C4-2B (cell line): ENCODE measurements around the gene HNRNPK.

Experiments used
- H3K27ac ChIP-seq: fragments of 450-650 bp; 2 replicates; pipeline ENCODE4 v1.5.1; 2017
- ZFX ChIP-seq: fragments of 450-650 bp; IDR thresholded peaks from 2 replicates; pipeline ENCODE4 v1.6.1; 2017
- TF ChIP-seq, protein P1 (sequence below): fragments of 450-650 bp; conservative IDR thresholded peaks from 2 replicates; pipeline ENCODE4 v1.5.1; 2017; ENCODE audit warnings: mild to moderate bottlenecking

Gene HNRNPK

GRCh38 chr9:83977196-83977595, 2.8 kb downstream of the HNRNPK start:
- no peak overlapping the region for H3K27ac ChIP-seq
- TF ChIP-seq, protein P1, sequence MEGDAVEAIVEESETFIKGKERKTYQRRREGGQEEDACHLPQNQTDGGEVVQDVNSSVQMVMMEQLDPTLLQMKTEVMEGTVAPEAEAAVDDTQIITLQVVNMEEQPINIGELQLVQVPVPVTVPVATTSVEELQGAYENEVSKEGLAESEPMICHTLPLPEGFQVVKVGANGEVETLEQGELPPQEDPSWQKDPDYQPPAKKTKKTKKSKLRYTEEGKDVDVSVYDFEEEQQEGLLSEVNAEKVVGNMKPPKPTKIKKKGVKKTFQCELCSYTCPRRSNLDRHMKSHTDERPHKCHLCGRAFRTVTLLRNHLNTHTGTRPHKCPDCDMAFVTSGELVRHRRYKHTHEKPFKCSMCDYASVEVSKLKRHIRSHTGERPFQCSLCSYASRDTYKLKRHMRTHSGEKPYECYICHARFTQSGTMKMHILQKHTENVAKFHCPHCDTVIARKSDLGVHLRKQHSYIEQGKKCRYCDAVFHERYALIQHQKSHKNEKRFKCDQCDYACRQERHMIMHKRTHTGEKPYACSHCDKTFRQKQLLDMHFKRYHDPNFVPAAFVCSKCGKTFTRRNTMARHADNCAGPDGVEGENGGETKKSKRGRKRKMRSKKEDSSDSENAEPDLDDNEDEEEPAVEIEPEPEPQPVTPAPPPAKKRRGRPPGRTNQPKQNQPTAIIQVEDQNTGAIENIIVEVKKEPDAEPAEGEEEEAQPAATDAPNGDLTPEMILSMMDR, result no peak; the same call in 1 of the 2 replicates
- no peak for TF ChIP-seq ZFX

DNA sequence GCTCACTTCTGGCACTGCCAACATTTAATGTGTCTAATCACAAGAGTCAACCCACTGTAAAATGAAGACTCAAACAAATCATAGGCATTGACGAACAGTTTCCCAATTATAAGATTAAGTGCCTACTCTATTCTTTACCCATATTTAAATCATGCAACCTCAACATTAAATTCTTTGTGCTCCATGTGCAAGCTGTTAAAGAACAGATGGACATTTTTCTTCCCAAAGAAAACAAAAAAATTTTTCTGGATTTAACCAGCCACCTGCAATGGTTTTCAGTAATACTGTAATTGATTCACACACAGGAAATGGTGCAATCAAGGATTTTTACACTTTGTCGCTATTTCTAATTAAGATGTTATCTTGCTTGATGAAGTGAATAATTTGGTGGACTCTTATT, 3.6 kb downstream of the HNRNPK start:
- no peak overlapping the region for H3K27ac ChIP-seq
- TF ChIP-seq, protein P1, result no peak
- no peak for TF ChIP-seq ZFX

- TF ChIP-seq, protein P1, result no peak
- no peak for TF ChIP-seq ZFX
Observed at GRCh38 chr9:83975300-83975699, 4.7 kb downstream of the HNRNPK start.

GRCh38 chr9:83972286-83972685, 7.7 kb downstream of the HNRNPK start:
- TF ChIP-seq, protein P1, result no peak
- no peak for TF ChIP-seq ZFX

More at GRCh38 chr9:83975300-83975699, 4.7 kb downstream of the HNRNPK start:
- H3K27ac ChIP-seq, result no peak overlapping the region

DNA sequence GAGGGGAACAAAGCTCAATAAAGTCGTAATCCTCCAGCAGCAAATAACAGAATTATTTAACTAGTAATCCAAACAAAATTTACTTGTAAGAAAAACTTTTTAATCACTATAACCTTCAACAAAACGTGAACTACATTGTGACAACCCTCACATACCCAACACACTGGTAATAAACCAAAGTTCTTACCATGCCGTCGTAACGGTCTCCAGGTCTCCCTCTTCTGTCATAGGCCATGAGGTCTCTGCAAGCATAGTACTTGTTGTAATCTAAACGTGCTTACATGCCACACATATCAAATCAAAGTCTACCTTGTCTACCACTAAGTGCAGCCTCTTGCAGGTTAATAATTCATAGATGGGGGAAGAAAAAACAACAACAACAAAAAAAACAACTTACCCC, 8.5 kb downstream of the HNRNPK start:
- H3K27ac ChIP-seq, result no peak overlapping the region
- TF ChIP-seq, protein P1, result no peak
- TF ChIP-seq ZFX, result no peak

More at GRCh38 chr9:83972286-83972685, 7.7 kb downstream of the HNRNPK start:
- no peak overlapping the region for H3K27ac ChIP-seq

DNA sequence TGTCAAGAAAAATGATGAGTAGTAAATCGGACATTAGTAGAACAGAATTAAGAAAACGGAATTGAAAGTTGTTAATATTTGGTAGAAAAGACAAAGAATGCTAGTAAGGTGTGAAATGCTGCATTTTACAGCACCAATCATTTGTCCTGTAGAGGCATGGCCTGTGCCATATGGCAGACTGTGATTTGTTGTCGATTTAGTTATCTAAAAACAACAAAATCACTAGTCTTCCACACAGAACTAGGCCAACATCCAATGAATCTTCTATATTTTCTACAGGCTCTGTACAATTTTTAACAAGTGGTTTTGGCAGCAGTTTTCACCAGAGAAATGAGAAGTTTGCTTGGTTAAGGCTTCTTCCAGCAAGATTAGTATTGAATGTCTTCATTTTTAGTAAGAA, 10.4 kb downstream of the HNRNPK start:
- no peak overlapping the region for H3K27ac ChIP-seq

DNA sequence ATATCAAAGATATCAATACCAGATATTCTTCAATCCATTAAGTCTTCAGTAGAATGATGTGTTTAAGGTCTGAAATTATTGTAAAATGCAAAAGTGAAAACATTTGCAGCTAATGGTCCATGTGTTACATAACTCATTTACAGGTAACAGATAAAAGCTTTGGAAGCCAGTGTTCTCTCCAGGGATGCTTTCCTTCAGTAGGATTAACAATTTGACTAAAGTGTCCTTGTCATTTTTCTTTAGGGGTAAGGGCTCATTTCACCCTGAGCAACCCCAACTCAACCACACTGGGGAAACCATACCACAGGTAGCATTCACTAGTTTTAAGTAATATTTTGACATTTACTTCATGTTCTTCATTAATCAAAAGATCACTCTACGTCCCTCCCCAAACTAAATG, 12.9 kb downstream of the HNRNPK start:
- no peak for TF ChIP-seq ZFX
- TF ChIP-seq, protein P1, result no peak
- H3K27ac ChIP-seq, result no peak overlapping the region

More for the DNA sequence above, 10.4 kb downstream of the HNRNPK start:
- TF ChIP-seq, protein P1, result no peak
